AG10803 (cell line): ENCODE measurements around the gene EYS.

ENCODE experiments used
- DNase-seq: peaks from one replicate; pipeline ENCODE4 v3.0.0; 2010; ENCODE audit warnings: low read depth
- H3K4me3 ChIP-seq: 2 replicates; pipeline ENCODE4 v1.5.1; 2011; ENCODE audit warnings: mild to moderate bottlenecking, low read length, control low read depth
- CTCF ChIP-seq: conservative IDR thresholded peaks from 2 replicates; pipeline ENCODE4 v1.5.1; 2011; ENCODE audit warnings: mild to moderate bottlenecking, low read length, control low read depth, inconsistent platforms

The EYS gene

GRCh38 chr6:64908104-64908503, 798.9 kb downstream of the EYS start:
- no peak overlapping the region for H3K4me3 ChIP-seq
- no peak for TF ChIP-seq CTCF
- DNase-seq = no peak

GRCh38 chr6:64904616-64905015, 802.4 kb downstream of the EYS start:
- no peak overlapping the region for H3K4me3 ChIP-seq
- no peak for TF ChIP-seq CTCF
- DNase-seq = no peak

GRCh38 chr6:64902596-64902995, 804.4 kb downstream of the EYS start:
- H3K4me3 ChIP-seq = no peak overlapping the region
- no peak for TF ChIP-seq CTCF
- DNase-seq = no peak

GRCh38 chr6:64896939-64897338, 810.1 kb downstream of the EYS start:
- DNase-seq = no peak
- no peak overlapping the region for H3K4me3 ChIP-seq
- no peak for TF ChIP-seq CTCF

- no peak for TF ChIP-seq CTCF
- DNase-seq = no peak
- H3K4me3 ChIP-seq = no peak overlapping the region
Observed at GRCh38 chr6:64895945-64896344, 811.1 kb downstream of the EYS start.

- H3K4me3 ChIP-seq = no peak overlapping the region
- TF ChIP-seq CTCF = no peak
- DNase-seq = no peak
Observed at GRCh38 chr6:64890609-64891008, 816.4 kb downstream of the EYS start.

- no peak overlapping the region for H3K4me3 ChIP-seq
- DNase-seq = no peak
- no peak for TF ChIP-seq CTCF
Observed at GRCh38 chr6:64889144-64889543, 817.9 kb downstream of the EYS start.
